T-helper 2 cell (primary cell): ENCODE data around the gene TOR1A.
"Not testable (repeated sequence)": the region's sequence is repeated elsewhere in the genome, so short reads cannot be mapped to it uniquely, and the experiment has no call there.

Experiments
- DNase-seq, 5 experiments: peaks; one replicate each; pipeline versions ENCODE4 v3.0.0 to v3.0.0-alpha.2; 2012 to 2022

Gene TOR1A

GRCh38 chr9:129816501-129817435, 7.2 kb downstream of the TOR1A start:
- DNase-seq: no peak

DNA sequence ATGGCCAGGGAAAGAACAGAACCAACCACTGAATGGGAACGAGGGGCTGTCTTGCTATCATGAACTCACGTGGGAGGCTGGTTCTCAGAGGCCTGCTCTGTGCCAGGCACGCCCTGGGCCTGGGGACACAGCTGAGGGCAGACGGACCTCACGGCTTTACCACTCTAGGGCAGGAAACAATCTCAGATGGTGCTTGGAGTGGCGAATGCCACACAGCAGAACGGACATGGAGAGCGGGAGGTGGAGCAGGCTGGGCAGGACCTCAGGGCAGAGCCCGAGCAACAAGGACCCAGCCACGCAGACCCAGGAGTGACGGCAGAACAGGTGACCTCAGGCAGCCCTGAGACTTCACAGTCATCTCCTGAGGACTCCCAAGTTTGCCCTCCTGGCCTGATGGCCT, 8.7 kb downstream of the TOR1A start:
- no peak for DNase-seq

DNA sequence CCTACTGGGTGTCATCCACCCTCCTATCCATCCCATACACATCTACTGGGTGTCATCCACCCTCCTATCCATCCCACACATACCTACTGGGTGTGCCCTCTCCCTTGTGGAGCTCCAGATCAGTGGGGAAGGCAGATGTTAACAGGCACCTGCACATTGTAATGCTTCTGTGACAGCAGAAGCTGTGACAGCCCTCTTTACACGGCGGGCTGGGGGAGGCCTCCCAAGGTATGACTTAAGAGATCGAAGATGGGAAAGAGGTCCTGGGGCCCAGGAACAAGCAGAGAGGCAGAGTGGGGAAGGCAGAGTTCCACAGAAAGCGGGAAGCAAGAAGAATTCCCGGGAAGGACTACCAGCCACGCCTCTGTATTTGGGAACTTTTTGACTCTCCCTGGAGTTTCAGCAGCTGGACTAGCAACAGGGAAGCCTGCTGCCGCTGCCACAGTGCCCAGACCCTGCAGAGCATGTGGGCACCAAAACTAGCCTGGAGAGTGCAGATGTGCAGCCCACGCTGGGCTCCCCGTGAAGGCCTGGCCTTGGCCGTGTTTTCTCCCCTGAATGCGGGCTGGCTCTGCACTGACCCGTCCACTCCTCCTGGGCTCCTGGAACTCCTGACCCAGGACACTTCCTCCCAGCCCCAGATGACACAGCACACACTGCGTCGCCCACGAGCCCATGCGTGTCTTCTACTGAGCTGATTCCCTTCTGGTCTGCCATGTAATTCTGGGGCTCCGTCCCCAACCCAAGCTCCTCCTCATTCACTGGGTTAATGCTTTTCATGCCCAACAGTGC, 9.3 kb downstream of the TOR1A start:
- no peak for DNase-seq

DNA sequence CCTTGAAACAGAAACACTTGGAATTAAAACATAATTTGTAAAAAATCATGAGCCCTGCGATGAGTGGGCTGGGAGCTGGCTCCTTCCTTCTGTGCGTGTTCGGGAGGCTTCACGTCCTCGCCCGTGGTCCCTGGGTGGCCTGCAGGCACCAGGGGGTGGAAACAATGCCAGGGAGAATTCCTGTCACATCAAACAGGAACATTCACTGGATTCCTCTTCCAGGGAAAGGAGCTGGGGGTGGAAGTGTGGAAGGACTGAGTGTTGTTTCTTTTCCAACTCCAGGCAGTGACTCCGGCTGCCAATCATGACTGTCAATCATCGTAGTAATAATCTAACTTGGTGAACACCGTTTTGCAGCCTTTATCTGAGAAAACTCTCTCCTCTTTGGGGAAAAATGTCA, 10.3 kb downstream of the TOR1A start:
- DNase-seq: no peak

DNA sequence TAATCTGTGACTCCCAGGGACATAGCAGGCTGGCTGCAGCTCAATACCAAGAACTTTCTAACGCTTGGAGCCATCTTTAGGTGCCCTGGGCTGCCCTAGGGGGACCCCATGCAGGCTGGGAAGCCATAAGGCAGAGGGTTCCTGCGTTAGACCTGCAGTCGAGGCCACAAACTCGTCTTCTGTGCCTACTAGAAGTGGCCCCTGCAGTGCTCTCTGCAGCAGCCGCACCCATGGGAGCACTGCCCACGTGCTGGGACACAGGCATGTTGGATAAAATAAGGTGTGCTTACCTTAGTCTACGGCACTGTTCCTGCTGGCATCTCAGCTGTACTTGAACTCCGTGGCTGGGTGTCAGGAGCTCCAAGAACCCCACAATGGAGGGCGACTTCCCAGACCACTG, 11.6 kb downstream of the TOR1A start:
- no peak for DNase-seq

DNA sequence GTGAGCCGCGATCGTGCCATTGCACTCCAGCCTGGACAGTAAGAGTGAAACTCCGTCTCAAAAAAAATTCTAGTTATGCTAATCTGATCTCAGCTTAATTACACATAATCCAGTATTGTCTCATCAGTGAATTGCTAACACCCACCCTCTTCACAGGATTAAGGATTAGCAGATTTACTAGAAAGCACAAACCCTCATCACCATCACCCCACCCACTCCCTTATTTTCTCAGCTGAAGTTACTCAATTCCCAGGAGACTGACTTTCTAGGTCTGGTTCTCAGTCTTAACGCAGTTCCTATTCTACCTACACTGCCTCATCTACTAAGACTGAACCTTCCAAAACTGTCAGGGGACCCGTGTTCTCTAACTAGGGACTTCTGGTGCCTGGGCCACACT, 12.0 kb downstream of the TOR1A start:
- peak in 1 of 5 experiments; percentile 60 for DNase-seq

GRCh38 chr9:129810788-129811187, 13.1 kb downstream of the TOR1A start:
- DNase-seq: no peak

GRCh38 chr9:129810116-129810515, 13.8 kb downstream of the TOR1A start:
- no peak for DNase-seq

DNA sequence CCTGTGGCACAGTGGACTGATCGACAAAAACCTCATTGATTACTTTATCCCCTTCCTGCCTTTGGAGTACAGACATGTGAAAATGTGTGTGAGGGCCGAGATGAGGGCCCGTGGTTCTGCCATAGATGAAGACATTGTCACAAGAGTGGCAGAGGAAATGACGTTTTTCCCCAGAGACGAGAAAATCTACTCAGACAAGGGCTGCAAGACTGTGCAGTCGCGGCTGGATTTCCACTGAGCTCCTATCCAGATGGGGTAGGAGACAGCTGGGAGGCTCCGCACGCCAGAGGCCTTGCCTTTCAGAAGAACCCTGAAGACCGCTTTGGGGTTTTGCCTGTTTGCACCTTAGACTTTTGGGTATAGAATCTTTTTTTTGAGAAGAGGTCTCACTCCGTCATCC, 14.6 kb downstream of the TOR1A start:
- DNase-seq: no peak

- DNase-seq: no peak
Measured at GRCh38 chr9:129806061-129806460, 17.9 kb downstream of the TOR1A start.

DNA sequence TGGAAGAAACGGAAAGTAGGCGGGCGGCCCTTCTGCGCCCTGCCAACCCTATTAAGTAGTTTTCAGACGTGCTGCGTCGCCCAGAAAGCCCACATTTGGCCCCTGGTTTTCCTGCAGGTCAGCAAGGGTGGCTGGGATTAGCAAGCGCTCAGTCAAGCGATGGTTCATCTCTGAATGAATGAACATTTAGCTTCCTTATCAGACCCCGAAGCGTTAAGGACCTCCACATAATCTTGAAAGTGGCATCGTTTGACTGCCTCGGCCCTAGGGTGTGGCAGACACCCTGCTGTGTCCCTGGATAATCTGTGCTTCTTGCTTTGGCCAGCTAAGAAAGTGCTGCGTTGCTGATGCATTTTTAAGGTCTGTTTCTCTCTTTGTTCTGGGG, 20.3 kb downstream of the TOR1A start:
- peak in 1 of 5 experiments; percentile 27 for DNase-seq

- peak; percentile 84 to 95 (median 91) for DNase-seq
Measured at GRCh38 chr9:129802833-129803675, 20.9 kb downstream of the TOR1A start, which contains the start of gene TOR1B. TSS of gene TOR1B (plus strand) at chr9:129803184. CDS start at chr9:129803213, 29 bp downstream.

GRCh38 chr9:129801504-129801903, 22.4 kb downstream of the TOR1A start:
- DNase-seq: no peak

DNA sequence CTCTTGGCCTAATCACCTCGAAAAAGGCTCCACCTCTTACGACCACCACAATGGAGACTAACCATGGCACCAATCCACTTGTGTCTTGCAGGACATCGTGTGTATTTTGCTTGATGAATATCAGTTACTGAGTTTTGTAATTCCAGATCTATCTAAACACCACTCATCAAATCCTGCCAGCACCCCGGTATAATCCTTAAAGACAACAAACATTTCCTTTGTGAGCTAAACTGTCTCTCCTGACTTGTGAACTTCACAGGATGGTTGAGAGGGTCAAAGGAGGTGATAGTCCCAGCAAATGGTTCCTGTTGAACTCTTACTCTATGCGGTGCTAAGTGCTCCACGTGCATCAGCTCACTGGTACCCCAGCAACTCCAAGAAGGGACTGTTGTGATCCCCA, 25.0 kb downstream of the TOR1A start:
- DNase-seq: no peak

- not testable (repeated sequence) for DNase-seq
Measured at GRCh38 chr9:129796029-129796428, 27.9 kb downstream of the TOR1A start.

DNA sequence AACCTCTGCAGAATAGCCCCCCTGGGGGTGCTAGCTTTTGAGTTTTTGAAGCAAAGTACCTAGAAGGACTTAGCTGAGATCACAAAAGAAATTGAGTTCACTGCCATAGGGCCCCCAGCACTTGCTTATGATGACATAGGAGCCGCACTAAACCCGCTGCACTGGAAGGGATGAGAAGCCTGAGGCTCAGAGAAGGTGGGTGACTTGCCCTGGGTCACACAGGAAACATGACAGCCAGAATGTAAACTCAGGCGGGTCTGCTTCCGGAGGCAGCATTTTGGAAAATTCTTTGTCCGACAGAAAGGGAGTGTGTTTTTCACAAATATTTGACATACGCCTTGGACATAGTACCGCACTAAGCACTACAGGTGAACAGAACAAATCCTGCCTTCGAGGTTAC, 29.4 kb downstream of the TOR1A start:
- DNase-seq: no peak

DNA sequence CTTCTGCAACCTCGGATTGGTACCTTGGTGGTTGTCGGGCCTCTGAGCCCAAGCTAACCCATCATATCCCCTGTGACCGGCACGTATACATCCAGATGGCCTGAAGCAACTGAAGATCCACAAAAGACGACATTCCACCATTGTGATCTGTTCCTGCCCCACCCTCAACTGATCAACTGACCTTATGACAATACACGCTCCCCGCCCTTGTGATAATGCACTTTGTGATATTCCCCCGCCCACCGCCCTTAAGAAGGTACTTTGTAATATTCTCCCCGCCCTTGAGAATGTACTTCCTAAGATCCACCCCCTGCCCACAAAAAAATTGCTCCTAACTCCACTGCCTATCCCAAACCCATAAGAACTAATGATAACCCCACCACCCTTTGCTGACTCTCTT, 37.5 kb downstream of the TOR1A start:
- DNase-seq: no peak

DNA sequence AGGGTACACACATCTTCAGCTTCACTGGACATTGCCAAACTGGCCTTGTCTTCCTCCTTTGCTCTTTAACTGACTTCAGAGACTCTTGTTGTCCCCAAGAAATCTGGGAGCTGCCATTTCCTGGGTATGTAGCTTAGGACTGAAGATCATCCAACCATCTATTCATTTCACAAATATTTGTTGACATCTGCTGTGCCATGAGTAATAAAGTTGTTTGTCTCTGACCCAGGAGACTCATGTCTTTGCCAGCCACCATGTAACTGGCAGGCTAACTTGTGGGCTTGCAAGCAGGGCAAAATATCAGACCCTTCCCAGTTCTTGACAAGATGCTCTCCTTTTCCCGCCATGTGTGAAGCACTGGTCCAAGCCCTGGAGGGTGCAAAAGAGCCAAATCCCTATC, 38.1 kb downstream of the TOR1A start:
- DNase-seq: no peak

- not testable (repeated sequence) for DNase-seq
Measured at GRCh38 chr9:129784970-129785369, 39.0 kb downstream of the TOR1A start.

GRCh38 chr9:129783516-129784361, 40.2 kb downstream of the TOR1A start:
- peak in 4 of 5 experiments; percentile 52 to 71 (median 58) for DNase-seq

GRCh38 chr9:129781981-129782380, 42.0 kb downstream of the TOR1A start:
- no peak for DNase-seq

GRCh38 chr9:129781131-129781530, 42.8 kb downstream of the TOR1A start:
- no peak for DNase-seq
